DMS153 treated with DMSO at 0.1 percent for 48 hours (cell line): Measurements from ENCODE around the gene NR2E1.

Experiments
- DNase-seq: peaks from one replicate; lab custom pipeline; 2025; ENCODE audit not compliant: unreplicated experiment; lab: John Stamatoyannopoulos, UW

NR2E1 gene

DNA sequence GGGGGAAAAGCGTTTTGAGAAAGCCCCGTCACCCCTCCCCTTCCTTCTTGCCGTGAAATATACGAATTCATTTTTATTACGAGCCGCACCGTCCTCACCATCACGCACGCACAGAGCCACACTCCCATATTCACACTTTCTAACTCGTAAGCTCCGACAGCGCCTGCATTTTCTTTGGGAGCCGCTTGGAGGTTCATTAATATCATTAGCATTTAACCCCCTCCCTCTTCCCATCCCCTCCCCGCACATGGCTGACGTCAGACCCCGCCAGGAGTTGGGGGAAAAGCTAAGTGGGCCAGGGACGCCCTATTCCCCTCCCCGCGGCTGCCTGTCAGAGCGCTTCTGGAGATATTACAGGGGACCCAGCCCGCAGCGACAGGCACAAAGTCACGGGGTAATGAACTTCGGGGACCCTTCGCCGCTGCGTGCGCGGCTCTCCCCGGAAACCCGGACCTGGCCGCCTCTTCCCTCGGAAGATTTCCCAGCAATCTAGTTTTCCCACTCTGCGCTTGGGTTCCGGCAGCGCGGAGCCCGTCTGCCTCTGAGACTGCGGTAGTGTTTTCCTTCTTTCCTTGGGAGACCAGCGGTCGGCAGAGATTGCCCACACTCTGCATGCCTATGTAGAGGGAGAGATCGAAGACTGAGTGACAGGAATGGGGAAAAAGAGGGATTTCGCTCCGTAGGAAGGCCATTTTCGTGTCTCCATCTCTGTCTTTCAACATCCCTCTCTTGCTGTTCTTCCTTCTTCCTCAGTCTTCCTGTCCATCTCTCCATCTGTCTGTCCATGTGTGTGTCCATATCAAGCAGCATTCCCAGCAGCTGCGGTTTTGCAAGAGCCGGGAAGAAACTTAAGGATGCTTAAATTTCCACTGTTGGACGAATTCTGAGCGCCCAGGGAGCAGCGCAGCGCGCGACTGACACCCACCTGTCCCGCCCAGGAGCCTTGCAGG lies at the start of gene NR2E1:
Gene NR2E1, plus strand, starts transcription at position 309 of the 950 bp plus-strand sequence. CDS start 744 bp downstream, outside the sequence.
- no peak for DNase-seq

DNA sequence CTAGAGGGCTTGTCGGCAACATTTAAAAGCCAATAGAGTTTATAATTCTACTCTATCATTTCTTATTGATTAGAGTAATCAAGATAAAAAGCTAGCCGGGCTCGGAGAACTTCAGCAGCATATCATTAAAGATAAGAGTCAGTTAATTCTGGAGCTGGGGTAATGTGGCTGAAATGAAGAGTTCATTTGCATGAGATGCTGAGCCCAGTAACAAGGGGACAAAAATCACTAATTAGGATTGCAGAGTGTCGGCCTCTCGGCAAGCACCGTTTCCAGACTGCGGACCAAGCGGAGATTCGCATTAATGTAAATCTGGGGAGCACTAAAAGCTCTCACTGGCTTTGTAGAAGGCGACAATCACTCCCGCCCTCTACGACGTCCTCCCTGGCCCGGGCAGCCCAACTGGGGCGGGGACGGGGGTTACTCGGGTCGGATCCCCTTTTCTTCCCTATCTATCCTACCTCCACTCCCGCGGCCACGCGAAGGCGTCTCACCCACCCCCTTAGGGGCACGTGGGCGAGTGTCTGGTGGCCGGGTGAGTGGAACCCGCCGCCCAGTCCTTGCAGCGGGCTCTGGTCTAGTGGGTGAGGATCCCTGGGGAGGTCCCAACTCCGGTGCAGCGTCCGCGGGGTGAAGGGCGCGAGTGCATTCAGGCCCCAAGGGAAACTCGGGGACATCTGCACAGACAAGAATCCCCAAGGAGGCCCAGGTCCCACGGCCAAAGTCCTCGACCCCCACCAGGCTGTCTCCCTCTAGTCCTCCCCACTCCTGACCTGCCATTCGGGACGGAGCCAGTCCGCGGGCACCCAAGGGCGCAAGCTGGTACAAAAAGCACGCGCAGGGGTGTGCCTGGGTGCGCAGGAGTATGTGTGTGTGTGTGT lies 49.0 kb upstream of the NR2E1 start:
- DNase-seq, result no peak

DNA sequence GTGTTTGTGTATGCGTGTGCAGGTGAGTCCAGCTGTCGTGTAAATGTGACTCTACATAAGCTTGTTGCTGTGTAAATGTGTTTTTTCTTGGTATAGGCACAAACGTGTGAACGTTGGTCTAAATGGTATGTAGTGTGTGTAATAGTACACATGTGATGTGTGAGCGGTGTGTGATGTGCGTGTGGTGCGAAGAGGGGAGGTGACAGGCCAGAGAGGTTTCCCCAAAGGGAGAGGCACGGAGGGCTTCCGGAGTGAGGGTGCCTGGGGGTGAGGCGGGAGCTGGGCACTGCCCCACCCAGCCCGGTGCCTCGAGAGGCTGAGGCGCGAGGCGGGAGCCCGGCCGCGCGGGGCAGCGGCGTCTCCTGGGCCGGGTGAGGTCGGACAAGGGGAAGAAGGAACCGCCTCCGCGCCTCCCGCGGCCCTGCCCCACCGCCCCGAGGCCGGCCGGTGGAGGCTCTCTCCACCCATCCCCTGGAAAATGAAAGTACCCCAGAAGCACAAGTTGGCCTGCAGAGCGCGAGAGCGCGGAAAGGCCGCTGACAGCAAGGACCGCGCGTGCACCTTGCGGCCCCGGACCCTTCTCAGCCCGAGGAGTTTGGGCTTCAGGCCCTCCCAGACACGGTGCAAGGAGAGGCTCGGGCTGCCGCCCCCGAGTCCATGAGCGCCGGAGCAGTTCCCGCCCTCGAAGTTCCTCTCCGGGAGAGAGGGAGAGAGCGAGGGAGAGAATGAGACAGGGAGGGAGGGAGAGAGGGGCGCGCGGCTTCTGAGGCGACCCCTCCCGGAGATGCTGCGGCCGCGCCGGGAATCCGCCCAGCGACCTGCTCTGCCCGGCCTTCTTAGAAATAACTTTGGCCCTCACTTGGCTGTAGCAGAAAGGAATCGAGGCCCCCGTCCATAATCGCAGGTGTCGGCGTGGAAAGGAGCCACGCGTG lies 48.1 kb upstream of the NR2E1 start:
- DNase-seq, result no peak

DNA sequence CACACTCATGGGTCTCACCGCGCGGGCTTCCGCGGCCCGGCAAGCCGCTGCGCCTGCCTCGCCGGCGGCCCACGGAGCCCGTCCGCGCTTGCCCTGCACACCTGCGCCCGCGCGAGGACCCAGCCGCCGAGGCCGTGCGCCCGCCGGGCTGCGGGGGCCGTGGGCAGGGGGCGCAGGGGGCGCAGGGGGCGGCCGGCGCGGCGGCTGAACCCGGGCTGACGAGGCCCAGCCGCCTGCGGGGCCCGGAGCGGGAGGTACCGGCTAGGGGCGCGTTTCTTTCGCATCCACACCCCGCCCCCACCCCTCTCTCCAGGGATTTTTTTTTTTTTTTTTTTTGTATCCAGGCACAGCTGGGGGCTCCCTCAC lies 47.5 kb upstream of the NR2E1 start:
- DNase-seq, result no peak

DNA sequence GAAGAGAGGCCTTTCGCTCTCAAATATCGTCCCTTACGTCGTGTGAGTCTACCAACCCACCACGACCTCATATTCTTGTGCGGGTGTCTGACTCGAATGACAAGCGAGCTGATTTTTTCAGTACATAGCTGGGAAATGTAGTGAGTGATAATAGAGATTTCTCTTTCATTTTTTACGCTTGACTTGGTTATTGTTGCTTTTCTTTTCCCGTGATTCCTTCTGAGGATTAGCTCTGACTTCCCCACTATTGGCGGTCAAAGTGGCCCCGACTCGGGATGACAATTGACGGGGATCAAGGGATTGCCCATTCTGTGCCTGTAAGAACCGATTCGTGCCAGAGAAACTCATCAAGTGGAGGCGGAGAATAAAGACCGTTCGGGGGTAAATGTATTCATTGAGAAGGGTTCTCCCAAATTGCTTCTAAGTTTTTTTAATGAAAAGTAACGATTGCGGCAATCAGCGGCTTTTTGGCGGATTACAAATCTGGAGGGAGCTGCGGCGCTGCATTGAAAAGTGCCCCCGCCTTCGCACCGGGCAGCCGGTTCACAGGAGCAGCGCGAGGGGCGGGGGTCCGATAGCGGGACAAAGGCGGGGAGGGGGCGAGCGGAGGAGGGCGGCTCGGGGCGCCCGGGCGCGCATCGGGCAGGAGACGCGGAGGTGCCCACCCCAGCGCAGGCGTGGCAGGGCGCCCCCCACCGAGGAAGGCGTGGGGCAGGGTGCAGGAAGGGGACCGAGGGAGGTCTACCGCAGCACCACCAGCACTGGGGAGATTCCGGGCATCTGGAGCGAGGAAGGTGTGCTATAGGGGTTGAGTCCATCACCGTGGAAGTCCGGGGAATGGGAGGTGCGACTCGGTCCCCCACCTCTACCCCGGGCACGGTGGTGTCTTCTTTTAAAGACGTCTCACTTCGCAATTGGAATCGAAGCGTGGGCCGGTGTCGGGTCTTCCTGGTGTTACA lies 46.7 kb upstream of the NR2E1 start:
- no peak for DNase-seq

DNA sequence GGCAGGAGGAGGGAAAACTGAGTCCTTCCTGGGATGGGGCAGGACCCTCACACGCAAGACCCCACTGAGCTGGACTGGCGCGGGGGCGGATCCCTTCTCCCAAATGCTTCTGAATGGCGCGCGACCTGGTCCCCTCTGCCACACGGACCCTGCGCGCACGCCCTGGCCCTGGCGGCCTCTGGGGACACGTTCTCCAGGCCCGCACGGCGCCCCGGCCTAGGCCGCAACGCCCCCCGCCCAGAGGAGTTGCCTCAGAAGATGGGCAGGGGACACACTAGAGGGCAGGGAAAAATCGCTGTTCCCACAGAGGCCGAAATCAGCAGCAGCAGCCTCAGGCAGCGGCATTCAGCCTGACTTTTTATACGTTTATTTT lies 46.1 kb upstream of the NR2E1 start:
- no peak for DNase-seq

DNA sequence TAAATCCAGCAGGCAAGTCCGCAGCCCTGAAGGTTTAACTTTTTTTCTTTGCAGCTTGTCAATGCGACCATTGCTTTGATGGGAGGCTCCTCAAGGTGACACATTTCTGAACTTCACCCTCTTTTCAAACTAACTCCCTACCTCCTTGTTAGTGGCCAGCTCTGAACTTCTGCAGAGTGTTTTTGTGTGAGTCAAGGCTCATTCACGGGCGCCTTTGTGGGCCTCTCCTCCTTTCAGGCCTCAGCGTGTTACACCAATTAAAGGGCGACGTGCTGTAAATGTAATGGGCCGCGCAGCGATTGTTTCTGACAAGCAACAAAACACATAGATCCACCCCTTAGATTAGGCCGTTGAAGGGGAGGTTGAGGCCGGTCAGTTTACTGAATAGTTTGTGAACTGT lies 45.5 kb upstream of the NR2E1 start:
- DNase-seq, result no peak

DNA sequence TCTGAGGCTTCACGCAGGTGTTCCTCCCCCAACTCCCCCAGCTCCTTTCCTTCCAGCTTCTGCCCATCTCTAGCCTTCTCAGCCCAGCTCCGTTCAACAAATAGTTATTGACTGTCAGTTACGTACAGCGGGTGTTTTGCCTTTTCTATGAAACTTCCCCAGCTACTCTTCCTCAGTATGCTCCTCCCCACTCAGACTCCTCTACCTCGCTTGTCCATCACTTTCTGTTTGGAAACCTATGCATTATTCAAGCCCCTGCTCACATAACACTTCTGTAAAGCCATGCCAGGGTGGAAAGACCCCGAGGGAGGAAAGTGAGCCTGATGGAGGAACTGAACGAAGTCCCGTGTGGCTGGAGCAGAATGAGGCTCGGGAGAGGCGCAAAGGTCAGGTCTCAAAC lies 44.2 kb upstream of the NR2E1 start:
- no peak for DNase-seq

DNA sequence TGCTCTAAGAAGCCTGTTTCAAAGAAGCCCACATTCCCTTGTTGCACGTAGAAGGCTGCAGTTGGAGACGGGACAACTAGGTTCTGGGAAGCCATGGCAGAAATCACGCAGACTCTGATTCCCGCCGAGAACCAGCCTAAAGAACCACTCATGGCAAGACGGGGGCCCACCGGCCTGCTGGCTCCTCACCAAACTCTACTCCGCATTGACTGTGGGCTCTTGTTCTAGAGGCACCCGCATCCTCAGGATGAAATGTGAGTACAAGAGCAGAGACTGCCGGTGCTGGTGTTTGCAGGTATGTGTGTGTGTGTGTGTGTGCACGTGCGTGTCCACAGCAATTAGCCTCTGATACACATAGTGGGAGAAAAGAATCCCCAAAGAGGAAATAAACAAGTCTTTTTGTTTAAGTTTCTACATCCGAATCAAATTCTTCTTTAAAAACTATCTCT lies 42.3 kb upstream of the NR2E1 start:
- no peak for DNase-seq

DNA sequence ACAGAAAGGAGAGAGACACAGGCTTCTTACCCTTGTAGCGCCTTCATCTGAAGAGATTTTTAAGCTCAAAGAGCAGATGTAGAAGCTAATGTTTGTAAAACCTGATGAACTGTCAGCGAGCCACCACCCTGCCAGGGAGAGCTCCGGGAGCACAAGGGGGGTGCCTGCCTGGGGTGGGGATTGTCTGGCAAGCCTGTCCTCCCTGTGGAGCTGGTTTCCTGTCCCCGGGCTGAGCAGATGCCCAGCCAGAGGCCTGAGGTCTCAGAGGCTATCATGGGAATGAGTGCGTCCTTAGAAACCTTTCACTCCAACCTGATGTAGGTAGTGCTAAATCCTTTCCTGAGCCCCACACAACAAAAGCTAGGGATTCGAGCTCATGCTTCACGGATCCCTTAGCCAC lies 41.9 kb upstream of the NR2E1 start:
- no peak for DNase-seq

DNA sequence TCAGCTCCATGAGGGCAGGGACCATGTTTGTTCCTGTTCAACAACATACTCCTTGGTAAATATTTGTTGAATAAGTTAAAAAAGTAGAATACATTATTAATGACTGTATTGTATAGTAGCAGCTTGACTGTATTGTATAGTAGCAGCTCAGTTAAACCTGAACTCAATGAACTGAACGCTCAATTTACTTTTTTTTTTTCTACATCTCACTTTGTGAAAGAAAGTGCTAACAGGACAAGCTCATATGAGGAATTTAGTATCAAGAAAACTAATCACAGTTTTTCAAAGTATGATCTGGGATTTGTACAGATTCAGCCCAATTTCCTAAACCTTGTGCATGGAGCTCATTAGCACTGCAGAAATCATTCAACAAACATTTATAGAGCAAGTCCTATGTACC lies 38.8 kb upstream of the NR2E1 start:
- DNase-seq, result no peak

DNA sequence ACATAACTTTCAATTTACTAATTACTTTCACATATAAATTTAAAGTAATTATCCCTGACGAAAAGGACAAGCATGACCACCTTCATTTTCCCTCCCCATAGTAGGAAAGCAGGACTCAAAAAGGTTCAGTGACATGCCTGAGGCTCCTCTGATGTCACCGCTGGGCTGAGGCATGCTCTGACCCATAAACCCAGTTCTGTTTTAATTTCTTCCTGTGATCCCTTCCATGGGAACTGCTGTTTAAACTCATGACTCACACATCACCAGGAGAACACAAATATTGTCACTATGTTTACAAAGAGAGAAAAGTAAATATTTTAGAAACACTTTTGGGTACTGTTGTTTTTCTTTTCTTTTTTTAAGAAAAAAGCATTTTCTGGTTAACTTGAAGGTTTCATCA lies 38.0 kb upstream of the NR2E1 start:
- DNase-seq, result no peak

DNA sequence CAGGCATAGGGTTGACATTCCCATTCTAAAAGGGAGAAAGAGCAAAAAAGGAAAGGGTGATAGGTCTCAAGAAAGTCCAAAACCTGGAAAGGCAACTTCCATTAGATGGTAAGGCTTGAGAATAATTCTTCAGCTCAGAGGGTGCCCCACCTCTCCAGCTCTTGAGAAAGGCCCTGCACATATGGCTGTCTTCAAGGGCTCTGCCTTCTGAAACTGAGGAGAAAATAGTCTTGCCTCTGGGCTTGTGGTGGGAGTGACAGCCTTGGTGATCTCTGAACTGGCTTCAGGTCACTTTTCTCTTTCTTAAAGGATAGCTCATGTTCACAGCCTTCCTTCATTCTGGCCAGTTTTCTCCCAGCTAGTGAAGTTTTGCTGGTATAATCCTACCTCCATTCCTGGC lies 35.6 kb upstream of the NR2E1 start:
- no peak for DNase-seq

DNA sequence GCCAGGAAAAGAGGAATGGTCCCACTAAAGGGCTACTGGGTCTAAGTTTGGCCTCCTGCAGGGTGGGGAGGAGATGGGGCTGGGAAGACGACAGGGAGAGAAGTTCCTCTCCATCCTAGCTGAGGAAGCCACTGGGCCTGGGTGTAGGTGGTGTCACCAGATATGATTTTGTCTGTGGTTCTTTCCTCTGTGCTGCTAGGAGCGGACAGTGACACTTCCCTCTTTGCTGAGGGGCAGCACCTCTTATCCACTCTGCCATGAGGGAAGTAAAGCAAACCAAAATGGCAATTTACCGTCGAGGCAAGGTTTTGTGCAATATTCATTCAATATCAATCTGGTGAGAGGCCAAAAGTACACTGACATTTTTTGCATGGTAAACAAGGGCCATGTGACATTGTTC lies 33.0 kb upstream of the NR2E1 start:
- DNase-seq, result no peak

DNA sequence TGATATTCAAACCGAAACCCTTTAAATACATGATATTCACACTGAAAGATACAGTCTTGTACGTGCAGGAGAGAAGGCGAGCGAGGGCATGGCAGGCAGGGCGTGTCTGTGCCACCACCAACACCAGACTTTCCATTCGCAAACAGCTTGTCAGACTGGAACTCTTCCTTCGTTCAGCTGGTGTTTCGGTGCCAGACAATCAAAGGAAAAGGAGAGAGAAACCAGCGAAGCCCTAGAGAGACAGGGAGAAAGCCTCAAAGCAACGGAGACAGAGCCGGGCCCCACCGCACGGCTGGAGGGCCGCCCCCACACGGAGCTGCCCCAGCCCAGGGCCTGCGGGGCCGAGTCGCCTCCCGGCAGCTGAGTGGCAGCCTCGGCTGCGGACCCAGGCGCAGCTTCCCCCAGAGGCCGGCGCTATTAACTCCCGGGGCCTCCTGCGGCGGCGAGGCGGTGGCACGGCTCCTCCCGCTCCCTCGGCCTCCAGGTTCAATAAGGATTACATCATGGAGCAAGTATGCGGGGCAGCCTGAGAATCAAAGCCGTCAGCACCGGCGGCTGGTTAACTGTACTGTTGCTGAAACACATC lies 32.1 kb upstream of the NR2E1 start:
- DNase-seq, result peak; percentile 65

DNA sequence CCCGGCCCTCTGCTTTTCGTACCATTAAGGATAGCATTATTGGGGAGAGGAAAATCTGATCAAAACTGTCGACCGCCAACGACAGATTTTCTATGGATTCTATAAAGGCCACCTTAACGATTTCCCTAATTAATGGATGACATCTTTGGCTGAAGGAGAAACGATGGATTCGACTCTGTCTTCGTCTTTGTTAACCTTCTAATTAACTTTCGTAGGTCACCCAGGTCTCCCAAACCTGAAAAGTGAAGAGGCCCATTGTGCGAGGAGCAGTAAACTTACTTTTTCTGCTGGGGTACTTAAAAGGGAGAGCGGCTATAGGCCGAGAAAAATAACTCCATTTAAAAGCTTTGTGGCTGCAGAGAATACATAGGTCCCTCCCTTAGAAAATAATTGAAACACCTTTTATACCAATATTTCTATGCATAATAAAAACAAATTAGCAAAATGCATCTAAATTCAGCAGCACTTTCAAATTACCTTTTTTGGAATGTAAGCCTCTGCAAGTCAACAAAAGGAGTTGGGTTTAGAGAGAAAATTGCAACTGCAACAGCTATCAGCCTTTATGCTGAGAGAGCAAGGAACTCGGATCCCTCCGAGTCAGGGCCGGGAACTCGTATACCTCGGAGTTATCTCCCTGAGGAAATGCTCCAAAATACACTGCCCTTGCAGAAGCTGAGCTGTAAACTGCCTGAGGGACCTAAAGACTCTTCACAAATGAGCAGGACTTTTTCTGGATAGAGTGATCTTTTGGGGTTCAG lies 31.4 kb upstream of the NR2E1 start:
- DNase-seq, result no peak

DNA sequence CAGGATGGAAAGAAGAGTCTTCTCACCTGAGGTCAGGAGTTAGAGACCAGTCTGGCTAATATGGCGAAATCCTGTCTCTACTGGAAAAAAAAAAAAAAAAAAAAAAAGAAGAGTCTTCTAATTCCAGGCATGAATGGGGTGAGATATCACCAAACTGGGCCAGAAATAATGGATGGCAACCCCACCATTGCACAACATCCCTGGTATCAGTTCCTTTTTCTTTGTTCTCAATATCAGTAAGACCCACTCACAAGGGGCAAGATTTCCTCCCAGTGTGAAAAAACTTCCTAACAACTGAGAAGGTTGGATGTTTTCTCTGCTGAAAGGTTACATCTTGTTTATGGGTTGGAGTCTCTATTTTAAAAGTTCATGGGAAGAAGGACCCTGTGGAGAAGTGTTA lies 23.6 kb upstream of the NR2E1 start:
- no peak for DNase-seq

DNA sequence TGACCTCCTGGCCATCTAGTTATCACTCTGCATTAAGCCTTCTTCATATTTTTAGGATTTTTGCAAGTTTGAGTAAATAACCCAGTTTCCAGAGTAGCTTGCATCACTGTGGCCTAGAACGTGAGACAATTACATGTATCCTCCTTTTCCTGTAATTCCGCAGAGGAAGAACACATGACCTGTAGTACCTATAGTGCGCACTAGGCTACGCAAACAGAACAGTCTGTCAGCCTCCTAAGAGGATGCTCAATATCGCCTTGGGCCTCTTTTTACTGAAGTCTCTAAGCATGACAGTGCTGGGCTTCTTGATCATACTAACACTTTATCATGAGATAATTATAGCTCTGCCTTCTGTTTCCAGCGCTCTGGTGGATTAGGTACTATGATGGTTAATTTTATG lies 20.2 kb upstream of the NR2E1 start:
- DNase-seq, result no peak

DNA sequence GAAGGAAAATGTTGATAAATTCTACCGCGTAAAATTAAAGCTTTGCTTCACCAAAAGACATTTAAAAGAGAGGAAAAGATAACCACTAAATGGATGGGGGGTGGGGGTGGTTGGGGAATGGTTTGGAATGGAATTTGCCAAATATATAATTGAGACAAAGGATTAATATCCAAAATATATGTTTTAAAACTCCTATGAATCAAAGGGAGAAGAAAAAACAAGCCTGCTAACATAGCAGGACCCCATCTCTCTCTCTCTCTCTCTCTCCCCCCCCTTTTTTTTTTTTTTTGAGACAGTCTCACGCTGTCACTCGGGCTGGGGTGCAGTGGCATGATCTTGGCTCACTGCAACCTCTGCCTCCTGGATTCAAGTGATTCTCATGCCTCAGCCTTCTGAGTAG lies 13.4 kb upstream of the NR2E1 start:
- DNase-seq, result no peak
